Stimulated activated memory B cell treated with anti-CD40 and anti-IgM and Interleukin-4, amounts not matched to agents 10 μg/mL and 1 μg/mL and 100 μg/mL, for 72 hours (primary cell): ENCODE data around the gene GDE1.
A peak's percentile ranks its signal among the peaks of the same experiment; 100 is the strongest.

Source experiments
- ATAC-seq: fragments of 150-1000 bp; cut with Tn5 transposase; 2 replicates; pipeline ENCODE4 v1.10.0; 2021
- H3K27ac Mint-ChIP-seq: one replicate; pipeline ENCODE4 v1.8.0; 2022; ENCODE audit warnings: mild to moderate bottlenecking, mixed read lengths
- H3K27me3 Mint-ChIP-seq: one replicate; pipeline ENCODE4 v1.8.0; 2022; ENCODE audit warnings: mixed read lengths
- H3K36me3 Mint-ChIP-seq: one replicate; pipeline ENCODE4 v1.8.0; 2022; ENCODE audit warnings: mixed read lengths
- H3K4me1 Mint-ChIP-seq: one replicate; pipeline ENCODE4 v1.8.0; 2022; ENCODE audit warnings: mixed read lengths
- H3K4me3 Mint-ChIP-seq: one replicate; pipeline ENCODE4 v1.8.0; 2022; ENCODE audit warnings: mild to moderate bottlenecking, moderate library complexity, mixed read lengths
- H3K9me3 Mint-ChIP-seq: one replicate; pipeline ENCODE4 v1.8.0; 2022; ENCODE audit warnings: mixed read lengths

Gene GDE1

DNA sequence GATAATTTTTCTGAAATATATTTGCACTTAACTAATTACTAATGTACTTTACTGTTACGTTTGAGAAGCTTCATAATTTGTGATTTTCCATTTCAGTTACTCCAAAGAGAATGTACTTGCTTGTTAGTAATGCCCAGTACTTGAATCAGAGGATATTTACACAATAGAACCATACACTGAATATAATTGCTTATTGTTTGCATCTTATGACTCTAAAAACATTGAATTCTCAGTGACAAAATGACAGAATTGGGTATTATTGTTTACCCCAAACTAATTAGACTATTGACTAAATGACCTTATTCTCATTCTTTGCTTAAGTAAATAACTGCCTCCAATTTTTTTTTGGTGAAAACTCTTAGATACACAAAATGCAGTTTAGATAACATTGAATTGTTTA, 10.7 kb upstream of the GDE1 start:
- Mint-ChIP-seq H3K27me3 (no peaks in the 10 kb centered on the region), H3K36me3 (peaks cover 34% of the 10 kb centered on the region), H3K9me3 (no peaks in the 10 kb centered on the region), H3K4me3 (no peak overlapping the region), H3K27ac (no peak overlapping the region), H3K4me1 (no peaks in the 10 kb centered on the region)
- no peak for ATAC-seq

DNA sequence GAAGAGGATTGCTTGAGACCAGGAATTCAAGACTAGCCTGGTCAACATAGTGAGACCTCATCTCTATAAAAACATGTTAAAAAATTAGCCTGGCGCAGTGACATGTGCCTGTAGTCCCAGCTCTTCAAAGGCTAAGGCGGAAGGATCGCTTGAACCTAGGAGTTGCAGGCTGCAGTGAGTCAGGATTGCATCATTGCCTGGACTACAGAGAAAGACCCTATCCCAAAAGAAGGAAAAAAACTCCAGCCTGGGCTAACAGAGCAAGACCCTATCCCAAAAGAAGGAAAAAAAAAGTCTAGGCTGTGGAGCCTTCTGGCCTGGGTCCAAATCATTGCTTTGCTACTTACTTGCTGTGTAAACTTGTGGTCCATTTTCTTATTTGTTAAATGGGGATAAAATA, 6.8 kb upstream of the GDE1 start:
- H3K4me3 Mint-ChIP-seq, result no peak overlapping the region
- ATAC-seq, result no peak
- H3K4me1 Mint-ChIP-seq, result peaks cover 15% of the 10 kb centered on the region
- H3K27me3 Mint-ChIP-seq, result no peaks in the 10 kb centered on the region
- H3K9me3 Mint-ChIP-seq, result no peaks in the 10 kb centered on the region
- H3K27ac Mint-ChIP-seq, result no peak overlapping the region
- H3K36me3 Mint-ChIP-seq, result peaks cover 19% of the 10 kb centered on the region

DNA sequence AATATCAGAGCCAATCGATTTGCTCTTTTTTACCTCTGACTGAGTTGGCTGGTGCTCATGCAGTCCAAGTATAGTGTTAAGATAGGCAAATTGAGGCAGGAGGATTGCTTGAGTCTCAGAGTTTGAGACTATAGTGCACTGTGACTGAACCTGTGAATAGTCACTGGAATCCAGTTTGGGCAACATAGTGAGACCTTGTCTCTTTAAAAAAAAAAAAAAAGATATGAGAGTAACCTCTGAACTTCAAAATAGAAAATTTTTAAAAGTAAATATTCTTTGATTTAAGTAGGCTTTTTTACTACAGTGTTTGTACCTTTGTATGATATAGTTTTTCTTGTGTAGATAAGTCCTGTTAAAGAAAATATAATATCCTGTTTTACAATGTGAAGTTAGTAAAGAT, 5.3 kb upstream of the GDE1 start:
- Mint-ChIP-seq H3K4me3 (no peak overlapping the region), H3K9me3 (no peaks in the 10 kb centered on the region)

DNA sequence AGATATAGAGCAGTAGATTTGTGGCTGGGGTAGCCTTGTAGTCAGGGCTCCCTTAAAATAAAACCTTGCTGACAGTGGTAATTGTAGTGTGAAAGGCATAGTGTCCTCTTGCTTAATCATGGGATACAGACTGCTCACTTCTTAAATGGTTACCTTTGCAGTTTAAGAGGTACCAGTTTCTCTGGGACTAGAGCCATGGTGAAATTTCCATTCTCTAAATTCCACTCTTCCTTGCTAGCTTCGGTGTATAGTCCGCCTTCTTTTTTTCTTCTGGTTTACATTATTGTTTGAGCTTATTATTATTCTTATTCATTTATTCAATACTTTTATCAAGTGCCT, 3.5 kb upstream of the GDE1 start:
- no peak for ATAC-seq
- peaks cover 36% of the 10 kb centered on the region for H3K4me1 Mint-ChIP-seq
- no peaks in the 10 kb centered on the region for H3K9me3 Mint-ChIP-seq
- no peaks in the 10 kb centered on the region for H3K27me3 Mint-ChIP-seq
- H3K27ac Mint-ChIP-seq, result peak overlapping the region; percentile 76
- peaks cover 11% of the 10 kb centered on the region for H3K36me3 Mint-ChIP-seq
- H3K4me3 Mint-ChIP-seq, result peak overlapping the region; percentile 93

More for the DNA sequence above, 5.3 kb upstream of the GDE1 start:
- Mint-ChIP-seq H3K27ac (no peak overlapping the region), H3K27me3 (no peaks in the 10 kb centered on the region), H3K36me3 (peaks cover 11% of the 10 kb centered on the region), H3K4me1 (peaks cover 21% of the 10 kb centered on the region)
- no peak for ATAC-seq

DNA sequence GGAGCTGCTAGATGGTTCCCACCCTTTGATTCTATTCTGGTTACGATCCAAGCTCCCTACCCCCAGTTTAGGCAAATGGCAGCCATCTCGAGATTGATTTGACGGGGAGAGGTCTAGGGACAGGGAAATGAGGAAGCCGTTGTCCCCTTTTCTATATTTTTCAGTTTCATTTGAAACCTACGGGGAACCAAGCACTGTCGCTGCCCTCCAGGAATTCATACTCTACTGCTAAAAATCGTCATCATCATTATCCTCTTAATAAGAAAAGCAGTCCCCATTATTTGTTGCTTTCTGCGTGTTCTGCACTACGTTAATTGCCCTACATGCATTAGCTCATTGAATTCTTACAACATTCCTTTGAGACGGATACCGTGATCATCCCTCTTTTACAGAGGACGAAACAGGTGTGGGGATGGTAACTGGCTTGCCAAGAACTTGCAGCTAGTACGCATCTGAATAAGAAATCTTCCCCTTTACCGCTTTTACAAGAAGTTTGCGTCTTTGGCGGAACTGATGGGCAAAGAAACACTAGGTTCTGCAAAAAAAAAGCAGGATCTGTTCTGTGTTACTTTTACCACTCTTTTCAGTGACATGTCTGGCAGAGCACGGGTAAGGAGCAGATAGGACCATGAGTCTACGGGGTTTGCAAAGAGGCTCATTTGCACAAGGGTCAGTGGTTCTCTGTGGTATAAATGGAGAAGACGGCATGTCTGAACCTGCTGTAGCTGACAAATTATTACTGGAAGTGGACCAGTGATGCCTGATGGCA, 2.9 kb upstream of the GDE1 start:
- peak overlapping the region; percentile 76 for H3K27ac Mint-ChIP-seq
- H3K4me1 Mint-ChIP-seq, result peaks cover 41% of the 10 kb centered on the region
- H3K36me3 Mint-ChIP-seq, result peaks cover 11% of the 10 kb centered on the region
- H3K4me3 Mint-ChIP-seq, result peak overlapping the region; percentile 93
- ATAC-seq, result no peak
- no peaks in the 10 kb centered on the region for H3K27me3 Mint-ChIP-seq
- H3K9me3 Mint-ChIP-seq, result no peaks in the 10 kb centered on the region

DNA sequence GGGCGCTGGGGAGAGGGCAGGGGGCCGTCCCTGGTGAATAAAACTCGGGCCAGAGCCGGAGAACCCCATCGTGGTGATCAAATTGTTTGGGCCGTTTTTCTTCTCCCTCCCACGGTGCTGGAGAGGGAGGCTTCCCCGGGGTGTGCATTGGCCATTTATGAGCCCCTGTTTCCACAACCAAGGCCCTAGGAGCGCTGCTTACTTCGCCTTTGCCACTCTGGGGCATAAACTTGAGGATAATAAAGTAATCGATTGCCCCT, 2.4 kb upstream of the GDE1 start:
- no peaks in the 10 kb centered on the region for H3K9me3 Mint-ChIP-seq
- no peak for ATAC-seq
- peak overlapping the region; percentile 93 for H3K4me3 Mint-ChIP-seq
- peak overlapping the region; percentile 76 for H3K27ac Mint-ChIP-seq
- peaks cover 41% of the 10 kb centered on the region for H3K4me1 Mint-ChIP-seq
- no peaks in the 10 kb centered on the region for H3K27me3 Mint-ChIP-seq
- H3K36me3 Mint-ChIP-seq, result peaks cover 11% of the 10 kb centered on the region

DNA sequence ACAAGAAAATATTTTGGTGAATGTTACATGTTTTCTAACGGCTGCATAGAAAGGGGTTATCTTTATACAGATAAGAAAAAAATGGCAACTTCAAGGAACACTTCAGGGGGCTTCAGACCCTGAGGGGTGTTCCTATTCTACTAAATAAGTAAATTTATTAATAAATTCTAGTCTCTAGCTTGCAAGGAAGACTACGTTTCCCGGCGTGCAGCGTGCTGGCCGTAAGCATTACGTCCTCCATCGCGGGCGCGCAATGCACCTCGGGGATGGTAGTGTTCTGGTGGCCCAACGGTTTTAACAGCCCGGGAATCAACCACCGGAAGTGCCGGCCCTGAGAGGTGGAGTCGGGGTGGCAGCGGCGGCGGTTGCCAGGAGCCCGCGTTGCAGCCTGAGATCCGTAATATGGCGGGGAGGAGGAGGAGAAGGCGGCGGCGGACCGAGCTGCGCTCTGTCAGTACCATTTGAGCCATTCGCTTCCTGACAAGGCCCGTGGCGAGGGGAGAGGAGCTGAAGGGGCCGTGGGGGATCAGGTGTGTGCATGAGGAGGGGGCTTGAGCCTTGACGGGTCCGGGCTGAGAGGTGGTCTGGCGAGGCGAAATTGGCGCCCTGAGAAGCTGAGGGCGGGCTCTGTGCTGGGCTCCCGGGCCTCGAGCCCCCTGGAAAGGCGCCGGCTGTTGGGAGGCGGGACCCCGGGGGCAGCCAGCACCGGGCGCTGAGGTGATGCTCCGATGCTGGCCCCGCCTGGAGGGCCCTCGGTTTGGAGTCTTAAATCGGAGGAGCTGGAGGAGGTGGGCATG, 1.9 kb upstream of the GDE1 start, which contains the start of gene CCP110:
Gene CCP110, plus strand, starts transcription at position 384 of the 797 bp plus-strand sequence. CDS start 3,940 bp downstream, outside the sequence.
- peaks cover 45% of the 10 kb centered on the region for H3K4me1 Mint-ChIP-seq
- no peaks in the 10 kb centered on the region for H3K27me3 Mint-ChIP-seq
- H3K27ac Mint-ChIP-seq, result peak within 1 kb of the TSS; percentile 87
- ATAC-seq, result peak; percentile 94
- peaks cover 6% of the 10 kb centered on the region for H3K36me3 Mint-ChIP-seq
- H3K4me3 Mint-ChIP-seq, result peak within 1 kb of the TSS; percentile 93
- no peaks in the 10 kb centered on the region for H3K9me3 Mint-ChIP-seq

DNA sequence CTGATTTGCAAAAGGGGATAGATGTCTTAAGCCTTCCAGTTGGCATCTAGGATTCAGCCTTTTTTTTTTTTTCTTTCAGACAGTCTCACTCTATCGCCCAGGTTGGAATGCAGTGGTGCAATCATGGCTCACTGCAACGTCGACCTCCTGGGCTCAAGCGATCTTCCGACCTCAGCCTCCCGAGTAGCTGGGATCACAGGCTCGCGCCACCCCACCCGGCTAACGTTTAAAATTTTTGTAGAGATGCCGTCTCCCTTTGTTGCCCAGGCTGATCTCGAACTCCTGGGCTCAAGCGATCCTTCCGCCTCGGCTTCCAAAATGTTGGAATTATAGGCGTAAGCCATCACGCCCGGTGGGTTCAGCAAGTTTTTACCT, 1.3 kb upstream of the GDE1 start:
- no peaks in the 10 kb centered on the region for H3K27me3 Mint-ChIP-seq
- peaks cover 50% of the 10 kb centered on the region for H3K4me1 Mint-ChIP-seq
- no peak overlapping the region for H3K27ac Mint-ChIP-seq
- no peaks in the 10 kb centered on the region for H3K9me3 Mint-ChIP-seq
- no peak overlapping the region for H3K4me3 Mint-ChIP-seq
- H3K36me3 Mint-ChIP-seq, result peaks cover under 1% of the 10 kb centered on the region
- no peak for ATAC-seq

DNA sequence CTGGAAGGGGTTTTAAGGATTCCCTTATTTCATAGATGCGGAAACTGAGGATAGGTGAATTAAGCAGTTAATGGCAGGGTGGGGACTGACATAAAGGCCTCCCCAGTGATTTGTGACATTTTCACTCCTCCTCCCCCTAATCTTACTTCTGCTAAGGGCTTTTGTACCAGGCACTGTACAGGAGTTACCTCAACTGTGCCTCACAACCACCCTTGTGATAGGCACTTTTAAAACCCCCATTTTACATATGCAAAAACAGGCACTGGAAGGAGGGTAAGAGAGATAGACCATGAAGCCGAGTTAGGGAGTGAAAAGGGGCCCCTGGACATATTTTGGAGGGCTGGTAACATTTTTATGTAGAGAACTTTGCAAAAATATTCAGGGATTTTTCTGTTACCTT, 862 bp upstream of the GDE1 start:
- H3K9me3 Mint-ChIP-seq, result no peaks in the 10 kb centered on the region
- H3K4me3 Mint-ChIP-seq, result no peak overlapping the region
- H3K27me3 Mint-ChIP-seq, result no peaks in the 10 kb centered on the region
- ATAC-seq, result no peak
- H3K36me3 Mint-ChIP-seq, result no peaks in the 10 kb centered on the region
- peaks cover 50% of the 10 kb centered on the region for H3K4me1 Mint-ChIP-seq
- peak overlapping the region; percentile 87 for H3K27ac Mint-ChIP-seq

DNA sequence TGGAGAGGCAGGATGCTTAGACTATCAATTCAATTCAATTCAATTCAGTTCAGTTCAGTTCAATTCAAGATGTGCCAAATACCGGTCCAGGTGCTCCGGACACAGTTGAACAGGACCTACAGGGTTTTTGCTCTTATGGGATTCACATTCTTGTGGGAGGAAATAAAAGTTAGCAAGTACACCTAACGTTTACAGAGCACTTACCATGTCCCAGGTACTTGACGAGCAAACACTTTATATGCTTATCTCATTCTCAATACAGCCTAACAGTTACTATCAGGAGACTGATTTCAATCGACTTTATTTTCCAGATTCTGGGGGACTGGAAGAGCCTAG, 467 bp upstream of the GDE1 start:
- Mint-ChIP-seq H3K4me1 (peaks cover 51% of the 10 kb centered on the region), H3K27me3 (no peaks in the 10 kb centered on the region), H3K4me3 (peak overlapping the region; percentile 97), H3K36me3 (peaks cover under 1% of the 10 kb centered on the region), H3K9me3 (no peaks in the 10 kb centered on the region), H3K27ac (peak overlapping the region; percentile 87)
- ATAC-seq, result no peak

DNA sequence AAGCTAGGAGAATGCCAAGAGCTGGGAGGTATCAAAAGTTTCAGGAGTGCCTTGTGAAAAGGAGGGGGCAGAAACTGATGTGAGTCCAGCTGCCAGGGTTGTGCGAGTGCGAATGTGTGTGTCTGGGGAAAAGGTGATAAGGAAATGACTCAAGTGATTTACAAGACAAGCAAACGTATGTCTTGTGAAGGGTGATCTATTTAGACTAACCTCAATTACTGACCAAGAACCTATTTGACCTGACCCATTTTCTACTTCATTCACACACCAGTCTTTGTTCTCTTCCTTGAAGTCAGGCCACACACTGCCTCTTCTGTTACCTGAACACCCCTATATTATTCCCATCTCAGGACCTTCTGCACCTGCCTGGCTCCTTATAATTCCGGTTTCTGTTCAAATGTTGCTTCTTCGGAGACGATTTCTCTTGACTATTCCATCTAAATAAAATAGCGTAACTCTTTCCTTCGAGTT, 1.0 kb downstream of the GDE1 start:
- Mint-ChIP-seq H3K36me3 (peaks cover 12% of the 10 kb centered on the region), H3K4me3 (peak overlapping the region; percentile 97), H3K9me3 (no peaks in the 10 kb centered on the region), H3K4me1 (peaks cover 56% of the 10 kb centered on the region), H3K27ac (peak overlapping the region; percentile 87), H3K27me3 (no peaks in the 10 kb centered on the region)
- ATAC-seq, result no peak

DNA sequence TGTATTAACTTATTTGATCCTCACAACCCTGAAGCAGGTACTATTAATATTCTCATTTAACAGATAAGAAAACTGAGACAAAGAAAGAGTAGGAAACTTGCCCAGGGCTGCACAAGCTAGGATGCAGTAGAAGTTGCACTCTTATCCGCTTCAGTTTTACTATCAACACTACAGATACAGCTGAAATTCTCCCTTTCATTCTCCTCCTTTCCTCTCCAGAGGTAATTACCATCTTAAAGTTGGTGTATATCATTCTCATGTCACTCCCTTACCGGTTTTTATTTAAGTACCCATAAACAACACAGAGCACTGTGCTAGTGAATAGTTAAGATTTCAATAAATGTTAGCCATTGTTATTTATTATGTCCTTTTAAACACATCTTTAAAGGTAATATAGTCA, 3.5 kb downstream of the GDE1 start:
- Mint-ChIP-seq H3K4me1 (peaks cover 48% of the 10 kb centered on the region), H3K27me3 (no peaks in the 10 kb centered on the region), H3K9me3 (no peaks in the 10 kb centered on the region), H3K4me3 (no peak overlapping the region), H3K27ac (no peak overlapping the region), H3K36me3 (peaks cover 29% of the 10 kb centered on the region)
- no peak for ATAC-seq

DNA sequence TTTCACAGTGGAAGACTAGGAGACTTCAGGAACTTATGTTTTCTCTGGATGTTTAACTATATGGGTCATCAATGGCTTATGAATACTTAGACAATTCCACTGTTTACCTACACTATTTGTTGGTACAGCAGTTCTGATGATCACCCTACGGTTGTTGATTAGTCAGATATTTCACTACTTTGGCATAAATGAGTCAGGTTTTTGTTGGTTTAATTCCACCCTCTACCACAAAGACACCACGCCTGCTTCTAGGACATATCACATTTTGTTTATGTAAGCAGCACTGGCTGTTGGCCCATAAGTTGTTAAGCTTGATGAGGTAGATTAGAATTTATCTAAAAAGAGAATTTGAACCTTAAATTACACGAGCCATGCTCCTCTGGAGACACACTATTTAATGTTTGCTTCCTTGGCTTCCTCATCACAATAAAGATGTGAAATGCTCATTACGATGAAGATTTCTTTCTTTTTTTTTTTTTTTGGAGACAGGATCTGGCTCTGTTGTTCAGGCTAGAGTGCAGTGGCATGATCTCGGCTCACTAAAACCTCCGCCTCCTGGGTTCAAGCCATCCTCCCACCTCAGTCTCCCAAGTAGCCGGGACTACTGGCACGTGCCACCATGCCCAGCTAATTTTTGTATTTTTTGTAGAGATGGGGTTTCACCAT, 4.3 kb downstream of the GDE1 start:
- peaks cover 37% of the 10 kb centered on the region for H3K36me3 Mint-ChIP-seq
- peaks cover 52% of the 10 kb centered on the region for H3K4me1 Mint-ChIP-seq
- H3K27ac Mint-ChIP-seq, result no peak overlapping the region
- H3K4me3 Mint-ChIP-seq, result no peak overlapping the region
- no peak for ATAC-seq
- H3K27me3 Mint-ChIP-seq, result no peaks in the 10 kb centered on the region
- no peaks in the 10 kb centered on the region for H3K9me3 Mint-ChIP-seq

DNA sequence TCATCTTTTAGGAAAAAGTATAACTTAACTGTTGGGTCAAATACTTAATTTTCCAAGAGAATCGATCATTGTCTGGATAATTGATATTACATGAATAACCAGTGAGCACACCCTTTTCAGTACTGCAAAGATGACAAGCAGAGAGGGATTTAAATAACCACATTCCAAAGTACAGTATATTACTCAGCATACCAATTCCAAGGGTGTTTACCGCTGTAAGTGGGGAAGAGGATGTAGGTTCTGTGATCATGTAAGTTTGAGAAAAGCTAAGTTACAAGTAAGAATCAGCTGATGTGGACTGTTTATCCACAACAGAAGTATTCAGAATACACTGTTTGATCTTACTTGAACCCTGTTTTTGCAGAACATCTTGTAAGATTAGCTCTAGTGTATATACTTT, 6.1 kb downstream of the GDE1 start:
- no peak overlapping the region for H3K27ac Mint-ChIP-seq
- no peak for ATAC-seq
- no peak overlapping the region for H3K4me3 Mint-ChIP-seq
- no peaks in the 10 kb centered on the region for H3K9me3 Mint-ChIP-seq
- H3K27me3 Mint-ChIP-seq, result no peaks in the 10 kb centered on the region
- peaks cover 37% of the 10 kb centered on the region for H3K4me1 Mint-ChIP-seq
- H3K36me3 Mint-ChIP-seq, result peaks cover 49% of the 10 kb centered on the region

DNA sequence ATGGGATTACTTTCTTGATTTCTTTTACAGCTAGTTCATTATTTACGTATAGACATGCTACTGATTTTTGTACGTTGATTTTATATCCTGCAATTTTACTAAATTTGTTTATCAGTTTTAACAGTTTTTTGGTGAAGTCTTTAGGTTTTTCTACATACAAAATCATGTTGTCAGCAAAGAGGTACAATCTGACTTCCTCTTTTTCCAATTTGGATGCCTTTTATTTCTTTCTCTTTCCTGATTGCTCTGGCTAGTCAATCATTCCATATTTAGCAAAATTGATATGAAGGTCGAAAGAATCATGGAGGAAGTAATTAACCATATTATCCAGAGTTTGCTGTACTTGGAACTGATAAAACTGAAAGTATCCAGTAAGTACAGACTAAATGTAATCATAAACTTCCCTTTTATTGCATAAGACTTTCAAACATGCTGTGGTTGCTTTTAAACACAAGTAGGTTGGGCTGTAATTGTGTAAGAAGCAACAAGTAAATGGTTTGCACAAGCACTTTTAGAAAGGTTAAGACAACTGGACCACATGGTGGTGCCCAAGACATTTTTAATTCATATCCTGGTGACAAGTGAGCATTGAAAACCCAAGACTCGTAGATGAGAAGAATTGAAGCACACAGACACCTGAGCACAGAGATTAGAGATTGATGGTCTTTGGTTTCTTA, 8.4 kb downstream of the GDE1 start:
- Mint-ChIP-seq H3K4me1 (peaks cover 22% of the 10 kb centered on the region), H3K27me3 (no peaks in the 10 kb centered on the region), H3K36me3 (peaks cover 49% of the 10 kb centered on the region), H3K4me3 (no peak overlapping the region), H3K9me3 (no peaks in the 10 kb centered on the region), H3K27ac (no peak overlapping the region)
- ATAC-seq, result no peak
